ENCODE results near the gene ITPA.

The ITPA gene

GRCh38 chr20:3246682-3247081 is 37.4 kb downstream of the ITPA start:
- no peak for DNase-seq

- DNase-seq = no peak
These were observed 38.3 kb downstream of the ITPA start for GRCh38 chr20:3247638-3248037.

GRCh38 chr20:3248167-3248992 is 39.1 kb downstream of the ITPA start:
- DNase-seq = no peak

- no peak for DNase-seq
These were observed 39.7 kb downstream of the ITPA start for GRCh38 chr20:3248993-3249347.

- DNase-seq = no peak
These were observed 40.8 kb downstream of the ITPA start for GRCh38 chr20:3250091-3250504.

GRCh38 chr20:3251806-3252205 is 42.5 kb downstream of the ITPA start:
- no peak for DNase-seq

- no peak for DNase-seq
These were observed 46.4 kb downstream of the ITPA start for GRCh38 chr20:3255728-3256127.

- DNase-seq = no peak
These were observed 49.1 kb downstream of the ITPA start for GRCh38 chr20:3258429-3258828.

- DNase-seq = no peak
These were observed 53.3 kb downstream of the ITPA start for GRCh38 chr20:3262566-3262965.

- no peak for DNase-seq
These were observed 60.8 kb downstream of the ITPA start for GRCh38 chr20:3270051-3270450.

- DNase-seq = no peak
These were observed 64.1 kb downstream of the ITPA start for GRCh38 chr20:3273371-3273770.

Measured in activated CD8-positive, alpha-beta memory T cell treated with anti-CD3 and anti-CD28 coated beads, Interleukin-2, amount 50 U/mL, for 4 hours (primary cell).